H1 (cell line): Measurements from ENCODE around the gene PRMT2. TPM values are rescaled to one million over a fixed set of nuclear protein-coding genes. Genes with fewer than 3 reads are reported as not detected.
"Not testable (repeated sequence)": the region's sequence is repeated elsewhere in the genome, so short reads cannot be mapped to it uniquely, and the experiment has no call there.

Experiments used
- CTCF ChIA-PET: fragments of 300-600 bp; sonication (Branson Sonifier 250); formaldehyde crosslinking; loops from one replicate; lab custom pipeline; 2021; ENCODE audit not compliant: partially characterized antibody; lab: Charles Lee
- POLR2A ChIA-PET: fragments of 300-600 bp; sonication (Branson Sonifier 250); formaldehyde crosslinking; loops from one replicate; lab custom pipeline; 2021; ENCODE audit warnings: inconsistent platforms; ENCODE audit not compliant: partially characterized antibody; lab: Charles Lee
- DNase-seq, 2 experiments: peaks; one replicate each; pipeline versions ENCODE4 v3.0.0 to v3.0.0-alpha.2; 2010 to 2022; ENCODE audit warnings: low spot score in 2 of 2, low read depth in 1 of 2, mixed read lengths in 1 of 2
- FAIRE-seq: peaks from 2 replicates; lab custom pipeline; 2011; peaks lifted over from hg19 to GRCh38; lab: Jason Lieb, UNC
- H2AFZ ChIP-seq: 2 replicates; pipeline ENCODE4 v1.8.1; 2012; ENCODE audit warnings: low read length, inconsistent platforms
- H2AK5ac ChIP-seq: 2 replicates; pipeline ENCODE4 v1.6.1; 2013; ENCODE audit warnings: low read depth, low read length
- H2BK120ac ChIP-seq: replicated peaks from 2 replicates; pipeline ENCODE3; 2013; ENCODE audit warnings: low read depth, low read length, inconsistent platforms
- H2BK12ac ChIP-seq: 2 replicates; pipeline ENCODE4 v1.6.1; 2013; ENCODE audit warnings: low read depth, low read length
- H2BK15ac ChIP-seq: 2 replicates; pipeline ENCODE4 v1.6.1; 2013; ENCODE audit warnings: low read length
- H2BK20ac ChIP-seq: 2 replicates; pipeline ENCODE4 v1.6.1; 2013; ENCODE audit warnings: low read length
- H2BK5ac ChIP-seq: 2 replicates; pipeline ENCODE4 v1.6.1; 2013; ENCODE audit warnings: low read depth, low read length
- H3K14ac ChIP-seq: 2 replicates; pipeline ENCODE4 v1.6.1; 2013; ENCODE audit warnings: inconsistent platforms; ENCODE audit not compliant: insufficient read length
- H3K18ac ChIP-seq: 2 replicates; pipeline ENCODE4 v1.6.1; 2013; ENCODE audit warnings: low read length; ENCODE audit errors: extremely low read depth
- H3K23ac ChIP-seq: 2 replicates; pipeline ENCODE4 v1.6.1; 2013; ENCODE audit warnings: inconsistent platforms; ENCODE audit not compliant: insufficient read length
- H3K23me2 ChIP-seq: 2 replicates; pipeline ENCODE4 v1.6.1; 2013; ENCODE audit warnings: low read depth, low read length
- H3K27ac ChIP-seq: 2 replicates; pipeline ENCODE4 v1.6.1; 2011; ENCODE audit warnings: low read depth, low read length, inconsistent platforms
- H3K27me3 ChIP-seq, 4 experiments: replicated peaks in 1 of 4; 1 replicate in 1 of 4; 2 replicates in 3 of 4; pipeline versions ENCODE4 v1.6.1 to v1.8.1; 2011 to 2013; ENCODE audit warnings: low read length in 3 of 4, mild to moderate bottlenecking in 3 of 4, inconsistent platforms in 2 of 4, mixed read lengths in 2 of 4, moderate library complexity in 1 of 4; ENCODE audit not compliant: control insufficient read depth in 3 of 4, insufficient read depth in 3 of 4; ENCODE audit errors: extremely low read depth in 1 of 4
- H3K36me3 ChIP-seq, 4 experiments: 2 replicates each; pipeline versions ENCODE4 v1.6.1 to v1.8.1; 2011 to 2013; ENCODE audit warnings: mild to moderate bottlenecking in 4 of 4, low read length in 3 of 4, moderate library complexity in 2 of 4, control low read depth in 1 of 4, inconsistent platforms in 1 of 4; ENCODE audit not compliant: insufficient read depth in 4 of 4, control insufficient read depth in 2 of 4
- H3K4ac ChIP-seq: replicated peaks from 2 replicates; pipeline ENCODE3; 2013; ENCODE audit warnings: low read length, low read depth, mixed read lengths, inconsistent platforms; ENCODE audit not compliant: insufficient read length
- H3K4me1 ChIP-seq, 4 experiments: replicated peaks in 1 of 4; 1 replicate in 1 of 4; 2 replicates in 3 of 4; pipeline versions ENCODE4 v1.6.1 to v1.8.1; 2011 to 2013; ENCODE audit warnings: low read length in 3 of 4, inconsistent platforms in 2 of 4, mixed read lengths in 1 of 4; ENCODE audit not compliant: insufficient read depth in 4 of 4, control insufficient read depth in 3 of 4
- H3K4me2 ChIP-seq, 2 experiments: 2 replicates each; pipeline versions ENCODE4 v1.6.1 to v1.8.1; 2011 to 2013; ENCODE audit warnings: low read depth in 2 of 2, low read length in 2 of 2, control low read depth in 1 of 2, inconsistent platforms in 1 of 2, mild to moderate bottlenecking in 1 of 2; ENCODE audit not compliant: insufficient read depth in 1 of 2
- H3K4me3 ChIP-seq, 4 experiments: fragments of 200-600, 300-600 bp in 1 of 4; sonication (generic), shearing (Covaris generic), sonication (Bioruptor Twin) in 1 of 4; 2 replicates each; pipeline versions ENCODE4 v1.5.1 to v1.8.1; 2011 to 2016; ENCODE audit warnings: low read length in 4 of 4, low read depth in 3 of 4, control low read depth in 2 of 4, inconsistent platforms in 2 of 4, mild to moderate bottlenecking in 2 of 4, mixed read lengths in 1 of 4, moderate library complexity in 1 of 4; ENCODE audit not compliant: insufficient read depth in 2 of 4; ENCODE audit errors: extremely low read depth in 1 of 4
- H3K56ac ChIP-seq: replicated peaks from 2 replicates; pipeline ENCODE3; 2013; ENCODE audit warnings: low read depth, mild to moderate bottlenecking, mixed read lengths, low read length, inconsistent platforms; ENCODE audit not compliant: insufficient read length
- H3K79me1 ChIP-seq: 2 replicates; pipeline ENCODE4 v1.6.1; 2013; ENCODE audit warnings: low read depth, low read length, control low read depth
- H3K79me2 ChIP-seq, 2 experiments: 2 replicates each; pipeline versions ENCODE4 v1.6.1 to v1.8.1; 2012 to 2013; ENCODE audit warnings: low read length in 2 of 2, mild to moderate bottlenecking in 2 of 2, inconsistent platforms in 1 of 2; ENCODE audit not compliant: insufficient read depth in 2 of 2, control insufficient read depth in 1 of 2
- H3K9ac ChIP-seq, 4 experiments: replicated peaks in 1 of 4; 1 replicate in 1 of 4; 2 replicates in 3 of 4; pipeline versions ENCODE4 v1.6.1 to v1.8.1; 2011 to 2013; ENCODE audit warnings: low read depth in 3 of 4, low read length in 3 of 4, control low read depth in 2 of 4, mild to moderate bottlenecking in 2 of 4, moderate library complexity in 2 of 4, inconsistent platforms in 1 of 4; ENCODE audit errors: extremely low read depth in 1 of 4
- H3K9me3 ChIP-seq, 2 experiments: 2 replicates each; pipeline versions ENCODE4 v1.6.1 to v1.8.1; 2012 to 2013; ENCODE audit warnings: mild to moderate bottlenecking in 2 of 2, moderate library complexity in 2 of 2, control low read depth in 1 of 2, inconsistent platforms in 1 of 2, low read depth in 1 of 2, low read length in 1 of 2, mixed read lengths in 1 of 2; ENCODE audit not compliant: insufficient read depth in 2 of 2
- H4K20me1 ChIP-seq, 2 experiments: replicated peaks in 1 of 2; 2 replicates each; pipeline versions ENCODE3 to v1.8.1; 2011 to 2013; ENCODE audit warnings: inconsistent platforms in 2 of 2, low read length in 2 of 2, mild to moderate bottlenecking in 1 of 2; ENCODE audit not compliant: insufficient read depth in 2 of 2, control insufficient read depth in 1 of 2
- H4K5ac ChIP-seq: 2 replicates; pipeline ENCODE4 v1.6.1; 2013; ENCODE audit warnings: low read length, low read depth, mixed read lengths, inconsistent platforms; ENCODE audit not compliant: insufficient read length
- H4K8ac ChIP-seq: 2 replicates; pipeline ENCODE4 v1.8.0; 2013; ENCODE audit warnings: mild to moderate bottlenecking, moderate library complexity, low read length, inconsistent platforms; ENCODE audit not compliant: insufficient read depth; ENCODE audit errors: extremely low read depth
- H4K91ac ChIP-seq: replicated peaks from 2 replicates; pipeline ENCODE3; 2013; ENCODE audit warnings: low read length, mixed read lengths, inconsistent platforms; ENCODE audit not compliant: insufficient read length
- WGBS, 2 experiments: shearing (Covaris generic) in 1 of 2; methylation state at CpG; one replicate each; pipeline versions ENCODE4 v1.1.6 to v1.1.7; 2013 to 2015; ENCODE audit warnings: low lambda C conversion rate in 2 of 2, mixed read lengths in 2 of 2, inconsistent platforms in 1 of 2, low coverage in 1 of 2, missing lambda C conversion rate in 1 of 2; ENCODE audit not compliant: insufficient replicate concordance in 2 of 2, insufficient coverage in 1 of 2, insufficient read length in 1 of 2; ENCODE audit errors: extremely low coverage in 1 of 2, missing lambda C conversion rate in 1 of 2; 5-methylcytosine and 5-hydroxymethylcytosine counted together
- polyA plus RNA-seq, 7 experiments: library from polyadenylated mRNA; depleted of rRNA in 3 of 7; stranded (reverse) in 5 of 7; unstranded in 2 of 7; fragments of >200 nt in 5 of 7; fragments of 200-250 nt in 2 of 7; gene quantifications; 1 replicate in 5 of 7; 2 replicates in 1 of 7; 4 replicates in 1 of 7; pipeline versions ENCODE4 v1.2.1 to v1.2.3, GENCODE V29; 2011 to 2013; ENCODE audit warnings: missing spikeins in 2 of 7, mixed read lengths in 2 of 7
- total RNA-seq: library from RNA; stranded (reverse); fragmentation: NEBNext Ultra II Directional; extraction: Animal tissue kit (Norgen Biotek cat#: 25700); gene quantifications from 2 replicates; pipeline ENCODE4 v1.2.1, GENCODE V29; 2021

The PRMT2 gene
- total and polyA plus RNA-seq, 2 of the 8 experiments (the other 6 are each of a cell fraction or from before 2014, with no cell fraction given), result 45.8 to 59.2 TPM

GRCh38 chr21:46668904-46669303 lies 33.4 kb downstream of the PRMT2 start:
- not testable (repeated sequence) for H3K27ac ChIP-seq, H3K4me2 ChIP-seq, H2BK15ac ChIP-seq, H3K79me1 ChIP-seq, H3K4me1 ChIP-seq, FAIRE-seq, H4K20me1 ChIP-seq, H2BK20ac ChIP-seq, H3K56ac ChIP-seq, H2AFZ ChIP-seq, H2BK120ac ChIP-seq, H2BK5ac ChIP-seq, DNase-seq, H2BK12ac ChIP-seq, H3K9me3 ChIP-seq, H2AK5ac ChIP-seq, H3K36me3 ChIP-seq, H3K14ac ChIP-seq, H4K8ac ChIP-seq, H3K18ac ChIP-seq, H3K4ac ChIP-seq, H3K4me3 ChIP-seq, H3K9ac ChIP-seq, H3K23me2 ChIP-seq, H3K79me2 ChIP-seq, H3K23ac ChIP-seq, H4K5ac ChIP-seq, H4K91ac ChIP-seq
- peaks cover 0 to 20% (median 14%) of the 10 kb centered on the region in 4 experiments; a peak in 6 of 7 replicates for H3K27me3 ChIP-seq
- ChIA-PET CTCF (interaction anchor here (0.8 to 1.4 kb wide), 2 partner anchors 8 to 25 kb away, joined by 3 read pairs; no protein-coding TSS in a partner anchor), POLR2A (interaction anchor here (1.6 kb wide), 1 partner anchor 11 kb away, joined by 6 read pairs; no protein-coding TSS in a partner anchor)
- WGBS, 2 experiments, result 100% methylated on average over 2 of the region's 5 CpGs; no CpG with 5 or more reads in 1 of the 2 experiments
